GM18907 (cell line): ENCODE results near the gene OGFOD3.

ENCODE experiments used
- ATAC-seq: cut with Tn5 transposase; IDR thresholded peaks from one replicate; pipeline ENCODE4 v1.9.1; 2021; ENCODE audit warnings: mild to moderate bottlenecking, moderate library complexity; ENCODE audit not compliant: unreplicated experiment

OGFOD3 gene

GRCh38 chr17:82447876-82448275, 29.5 kb upstream of the OGFOD3 start:
- no peak for ATAC-seq

- ATAC-seq = no peak
These were observed 28.3 kb upstream of the OGFOD3 start for GRCh38 chr17:82446649-82447048.

GRCh38 chr17:82446124-82446523, 27.7 kb upstream of the OGFOD3 start:
- no peak for ATAC-seq

- ATAC-seq = no peak
These were observed 27.2 kb upstream of the OGFOD3 start for GRCh38 chr17:82445542-82445941.

- ATAC-seq = no peak
These were observed 26.6 kb upstream of the OGFOD3 start for GRCh38 chr17:82444941-82445521.

- no peak for ATAC-seq
These were observed 26.0 kb upstream of the OGFOD3 start for GRCh38 chr17:82444284-82444893.

GRCh38 chr17:82443465-82444283, 25.3 kb upstream of the OGFOD3 start:
- ATAC-seq = no peak

GRCh38 chr17:82442643-82443464, 24.5 kb upstream of the OGFOD3 start:
- no peak for ATAC-seq

GRCh38 chr17:82441691-82442487, 23.5 kb upstream of the OGFOD3 start:
- no peak for ATAC-seq

- ATAC-seq = no peak
These were observed 22.7 kb upstream of the OGFOD3 start for GRCh38 chr17:82440991-82441627.

GRCh38 chr17:82440469-82440981, 22.1 kb upstream of the OGFOD3 start:
- no peak for ATAC-seq

GRCh38 chr17:82439829-82440365, 21.5 kb upstream of the OGFOD3 start:
- no peak for ATAC-seq

- no peak for ATAC-seq
These were observed 20.9 kb upstream of the OGFOD3 start for GRCh38 chr17:82439194-82439828.

- ATAC-seq = no peak
These were observed 20.2 kb upstream of the OGFOD3 start for GRCh38 chr17:82438401-82439193.

- ATAC-seq = no peak
These were observed 18.9 kb upstream of the OGFOD3 start for GRCh38 chr17:82437325-82437668.

GRCh38 chr17:82436601-82437324, 18.4 kb upstream of the OGFOD3 start:
- ATAC-seq = no peak
